Measurements from ENCODE around the gene VWA7.

Gene VWA7

GRCh38 chr6:31778999-31779885, 2.1 kb upstream of the VWA7 start:
- no peak for DNase-seq (ENCODE audit: low read depth)

- no peak for DNase-seq (ENCODE audit: low read depth)
Observed at GRCh38 chr6:31778193-31778592, 1.1 kb upstream of the VWA7 start.

DNA sequence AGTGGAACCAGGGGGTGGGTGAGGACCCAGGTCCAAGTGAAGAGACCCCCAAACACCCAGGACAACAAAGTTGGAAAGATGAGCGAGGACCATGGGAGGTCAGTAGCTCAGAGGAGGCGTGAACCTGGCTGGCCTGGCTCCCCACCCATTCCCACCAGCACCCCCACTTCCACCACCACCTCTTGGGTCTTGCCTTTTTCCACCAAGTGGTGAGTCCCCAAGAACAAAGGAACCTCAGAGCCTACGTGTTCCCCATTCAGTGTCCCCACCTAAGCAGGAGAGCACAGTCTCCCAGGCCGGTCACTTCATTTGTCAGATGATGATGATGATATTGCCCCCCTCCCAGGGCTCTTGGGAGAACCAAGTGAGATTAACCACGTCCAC, 531 bp upstream of the VWA7 start:
- DNase-seq (ENCODE audit: low read depth): no peak

DNA sequence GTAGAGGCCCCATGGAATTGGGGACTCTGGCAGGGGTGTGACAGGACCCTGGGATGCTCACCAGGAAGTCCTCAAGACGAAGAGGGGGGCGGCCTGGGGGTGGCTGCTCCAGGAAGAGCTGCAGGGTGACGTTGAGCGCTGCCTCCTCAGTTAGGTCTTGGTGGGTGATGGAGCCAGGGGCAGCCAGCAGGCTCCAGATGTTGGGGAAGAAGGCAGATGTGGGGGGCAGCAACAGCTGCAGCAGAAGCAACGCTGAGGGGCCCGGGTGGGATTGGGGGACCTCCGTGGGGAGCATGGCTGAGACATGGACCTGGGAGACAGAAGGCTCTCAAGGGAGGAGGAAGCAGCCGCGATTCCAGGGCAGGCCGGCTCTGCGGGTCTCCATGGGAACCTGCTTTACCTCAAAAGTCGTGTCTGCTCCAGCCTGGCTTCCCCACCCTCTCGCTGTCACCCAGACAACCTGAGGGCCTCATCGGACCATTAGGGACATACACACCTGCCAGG, 591 bp downstream of the VWA7 start:
- no peak for DNase-seq (ENCODE audit: low read depth)

DNA sequence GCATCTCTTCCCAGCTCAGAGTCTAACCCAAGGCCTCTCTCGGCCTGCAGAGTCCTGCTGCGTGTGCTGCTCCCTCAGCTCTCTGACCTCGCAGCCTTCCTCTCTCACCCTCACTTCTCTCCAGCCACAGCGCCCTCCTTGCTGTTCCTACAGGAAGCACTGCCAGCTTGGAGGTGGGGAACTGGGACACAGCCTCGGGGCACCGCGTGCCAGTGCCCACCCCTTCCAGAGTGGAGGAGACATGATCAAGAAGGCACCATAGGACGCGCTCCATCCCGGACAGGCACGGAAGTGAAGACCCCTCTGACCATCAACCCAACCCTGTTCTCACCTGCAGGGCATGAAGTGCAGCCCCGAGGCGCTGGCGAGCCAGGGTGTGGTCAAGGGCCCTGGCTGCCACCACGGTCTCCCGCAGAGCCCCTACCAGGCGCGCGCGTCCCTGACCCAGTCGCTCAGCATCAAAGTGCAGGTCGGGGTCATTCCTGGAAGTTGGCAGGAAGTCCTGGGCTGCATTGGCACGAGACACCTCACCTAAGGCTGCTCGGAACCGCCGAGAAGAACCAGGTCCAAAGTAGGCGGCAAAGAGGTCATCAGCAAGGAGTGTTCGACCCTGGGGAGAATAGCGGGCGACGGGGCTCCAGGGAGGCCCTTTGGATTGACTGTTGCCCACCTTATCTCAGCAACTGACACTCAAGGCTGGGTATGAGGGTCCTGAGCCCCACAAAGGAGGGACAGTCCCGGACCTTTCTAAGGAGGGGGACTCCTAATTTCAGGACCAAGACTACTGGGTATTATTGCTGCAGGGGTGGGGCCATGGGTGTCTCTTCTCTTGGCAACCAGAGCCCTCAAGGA, 1.3 kb downstream of the VWA7 start:
- DNase-seq (ENCODE audit: low read depth): no peak

DNA sequence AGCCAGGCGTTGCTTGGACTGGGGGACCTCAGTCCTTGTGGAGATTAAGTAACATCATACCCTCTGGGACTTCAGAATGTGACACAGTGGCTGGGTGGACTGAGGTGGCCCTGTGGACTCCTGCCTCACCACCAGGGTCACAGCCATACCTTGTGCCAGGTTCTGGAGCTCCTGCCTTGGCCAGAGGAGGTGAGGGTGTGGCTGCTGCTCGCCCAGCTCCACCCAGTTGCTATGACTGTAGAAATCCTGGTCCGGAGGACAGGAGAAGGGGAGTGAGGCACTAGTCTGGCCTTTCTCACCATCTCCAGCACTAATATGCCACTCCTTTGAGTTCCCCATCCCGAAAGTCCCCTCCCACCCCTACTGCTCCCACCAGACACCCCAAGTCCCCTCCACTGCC, 1.9 kb downstream of the VWA7 start:
- no peak for DNase-seq (ENCODE audit: low read depth)

DNA sequence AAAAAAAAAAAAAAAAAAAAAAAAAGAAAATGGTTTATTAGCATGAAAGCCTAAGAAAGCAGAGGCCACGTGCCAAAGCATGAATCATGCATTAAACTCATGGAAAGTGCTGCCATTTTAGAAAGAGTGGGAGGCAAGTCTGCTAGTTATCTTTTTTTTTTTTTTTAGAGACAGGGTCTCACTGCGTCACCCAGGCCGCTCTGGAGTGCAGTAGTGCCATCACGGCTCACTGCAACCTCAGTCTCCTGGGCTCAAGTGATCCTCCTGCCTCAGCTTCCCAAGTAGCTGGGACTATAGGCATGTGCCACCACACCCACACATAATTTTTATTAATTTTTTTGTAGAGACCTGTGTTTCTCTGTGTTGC, 5.2 kb downstream of the VWA7 start:
- DNase-seq (ENCODE audit: low read depth): no peak

DNA sequence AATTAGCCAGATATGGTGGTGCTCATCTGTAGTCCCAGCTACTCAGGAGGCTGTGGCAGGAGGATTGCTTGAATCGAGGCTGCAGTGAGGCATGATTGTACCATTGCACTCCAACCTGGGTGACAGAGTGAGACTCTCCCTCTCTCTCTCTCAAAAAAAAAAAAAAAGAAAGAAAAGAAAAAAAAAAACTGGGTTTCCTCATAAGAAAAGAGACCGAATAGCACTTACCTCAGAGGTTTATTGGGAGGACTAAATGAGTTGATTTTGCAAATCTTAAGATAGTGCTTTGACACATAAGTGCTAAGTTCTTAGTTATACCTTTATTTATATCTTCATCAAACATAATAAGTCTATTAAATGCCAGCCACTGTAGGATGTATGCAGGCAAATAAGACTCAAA, 6.3 kb downstream of the VWA7 start:
- DNase-seq (ENCODE audit: low read depth): no peak

DNA sequence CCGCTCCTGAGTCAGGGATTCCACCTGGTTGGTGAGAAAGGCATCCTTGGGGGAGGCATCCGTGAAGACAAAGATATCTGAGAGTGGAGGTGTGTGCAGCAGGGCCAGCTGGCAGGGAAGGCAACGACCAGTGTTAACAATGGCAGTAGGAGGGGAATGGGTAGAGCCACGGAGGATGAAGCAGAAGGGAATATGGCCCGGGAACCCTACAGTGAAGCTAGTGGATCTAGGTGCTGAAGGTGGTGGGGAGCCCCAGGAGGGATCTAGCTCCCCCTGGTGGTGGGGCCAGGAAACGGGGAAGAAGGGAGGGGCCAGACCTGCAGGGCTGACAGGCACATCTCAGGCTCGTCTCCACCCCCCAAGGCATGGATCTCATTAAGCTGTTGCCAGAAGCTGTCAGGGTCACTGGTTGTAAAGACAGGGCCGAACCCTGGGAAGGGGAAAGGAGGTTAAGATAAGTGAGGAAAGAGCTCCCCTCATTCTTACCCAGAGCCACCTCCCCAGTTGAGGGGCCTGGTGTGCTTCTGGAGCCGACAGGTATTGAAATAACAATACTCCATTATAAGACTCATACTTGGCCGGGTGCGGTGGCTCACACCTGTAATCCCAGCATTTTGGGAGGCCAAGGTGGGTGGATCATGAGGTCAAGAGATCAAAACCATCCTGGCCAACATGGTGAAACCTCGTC, 7.3 kb downstream of the VWA7 start:
- DNase-seq (ENCODE audit: low read depth): peak; percentile 63

- DNase-seq (ENCODE audit: low read depth): no peak
Observed at GRCh38 chr6:31768363-31769257, 8.5 kb downstream of the VWA7 start.

- DNase-seq (ENCODE audit: low read depth): no peak
Observed at GRCh38 chr6:31767096-31767645, 10.0 kb downstream of the VWA7 start.

GRCh38 chr6:31765910-31766794, 11.0 kb downstream of the VWA7 start:
- DNase-seq (ENCODE audit: low read depth): no peak

DNA sequence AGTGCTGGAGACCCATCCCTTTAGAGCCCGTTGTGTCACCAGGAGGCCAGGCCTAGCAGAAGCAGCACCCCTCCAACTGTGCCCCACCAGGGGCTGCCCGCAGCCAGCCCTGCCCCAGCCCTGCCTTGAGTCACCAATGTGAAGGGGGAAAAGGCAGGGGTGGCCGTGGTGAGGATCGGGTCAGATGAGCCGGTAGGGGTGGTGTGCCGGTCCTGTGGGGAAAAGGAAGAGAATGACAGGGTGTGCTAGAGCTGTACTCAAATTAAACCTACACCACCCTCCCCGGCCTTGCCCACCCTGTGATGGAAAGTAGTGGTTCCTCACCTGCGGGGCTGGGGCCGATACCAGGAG, 11.6 kb downstream of the VWA7 start:
- no peak for DNase-seq (ENCODE audit: low read depth)

DNA sequence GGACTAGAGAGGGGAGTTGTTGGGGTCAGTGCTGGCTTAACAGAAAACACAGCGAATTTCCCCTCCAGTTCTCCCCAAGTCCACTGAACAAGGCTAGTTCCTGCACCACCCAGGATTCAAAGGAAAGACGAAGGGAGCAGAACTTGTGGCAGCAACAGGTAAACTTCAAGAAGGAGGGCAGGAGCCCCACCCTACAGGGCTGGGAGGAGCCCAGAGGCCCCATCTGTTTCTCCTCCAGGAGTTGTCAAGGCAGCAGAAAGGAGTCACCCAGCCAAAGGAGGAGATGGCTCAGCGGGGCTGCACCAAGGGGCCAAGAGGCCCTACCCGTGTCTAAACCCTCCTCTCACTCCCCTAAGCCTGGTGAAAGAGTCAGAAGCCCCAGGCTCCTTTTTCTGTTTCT, 12.9 kb downstream of the VWA7 start:
- no peak for DNase-seq (ENCODE audit: low read depth)

GRCh38 chr6:31763619-31763940, 13.5 kb downstream of the VWA7 start:
- DNase-seq (ENCODE audit: low read depth): no peak

- DNase-seq (ENCODE audit: low read depth): no peak
Observed at GRCh38 chr6:31762878-31763618, 14.1 kb downstream of the VWA7 start.

GRCh38 chr6:31762356-31762755, 14.8 kb downstream of the VWA7 start, which contains the start of gene SAPCD1:
TSS of gene SAPCD1 (plus strand) at chr6:31762656. CDS start at chr6:31763055, 399 bp downstream.
- no peak for DNase-seq (ENCODE audit: low read depth)

DNA sequence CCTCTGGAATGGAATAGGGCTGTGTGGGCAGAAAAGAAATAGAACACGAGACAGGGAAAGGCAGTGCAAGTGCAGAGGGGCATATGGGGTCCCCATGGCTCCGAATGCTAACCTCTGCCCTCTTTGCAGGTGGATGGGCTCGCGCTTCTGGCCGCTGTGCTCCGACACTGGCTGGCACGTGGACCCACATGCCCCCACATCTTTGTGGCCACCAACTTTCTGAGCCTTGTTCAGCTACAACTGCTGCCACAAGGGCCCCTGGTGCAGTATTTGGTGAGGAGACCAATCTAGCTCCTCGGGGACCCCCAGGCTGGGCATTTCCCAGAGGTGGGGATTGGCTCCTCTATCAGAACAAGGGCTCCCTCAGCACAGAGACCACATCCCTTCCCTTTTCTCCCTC, 15.8 kb downstream of the VWA7 start:
- no peak for DNase-seq (ENCODE audit: low read depth)

DNA sequence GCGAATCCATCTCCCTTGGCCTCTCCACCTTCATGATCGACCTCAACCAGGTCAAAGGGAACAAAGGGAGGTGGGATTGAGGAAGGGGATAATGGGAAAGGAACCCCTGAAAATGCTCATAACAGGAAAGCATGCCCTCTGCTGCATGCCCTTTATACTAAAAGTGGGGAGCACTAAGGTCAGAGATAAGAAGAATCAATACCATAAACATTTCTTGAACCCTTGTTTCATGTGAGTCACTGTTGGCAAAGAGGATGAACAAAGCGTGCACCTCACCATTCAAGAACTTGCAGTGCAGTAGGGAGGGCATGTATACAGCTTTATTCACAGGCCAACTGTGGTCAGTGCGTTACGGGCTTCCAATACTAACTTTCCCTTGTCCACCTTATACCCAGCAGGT, 16.3 kb downstream of the VWA7 start:
- DNase-seq (ENCODE audit: low read depth): no peak

DNA sequence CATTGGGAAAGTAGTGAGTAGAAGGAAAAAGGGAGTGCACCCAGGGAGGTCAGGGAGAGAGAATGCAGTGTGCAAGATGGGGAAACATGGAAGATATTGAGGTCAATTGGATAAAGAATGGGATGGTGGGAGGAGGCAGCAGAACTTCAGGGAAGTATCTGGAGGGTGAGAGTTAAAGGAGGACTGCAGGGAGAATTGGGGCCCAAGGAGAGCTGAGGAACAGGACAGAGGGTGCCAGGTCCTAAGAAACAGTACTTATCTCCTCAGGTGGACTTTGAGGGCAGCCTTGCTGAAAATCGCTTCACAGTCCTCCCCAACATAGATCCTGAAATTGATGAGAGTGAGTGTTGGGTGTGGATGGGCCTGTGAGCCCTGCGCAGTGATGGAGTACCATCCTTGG, 18.8 kb downstream of the VWA7 start:
- DNase-seq (ENCODE audit: low read depth): no peak

All from activated T-helper 1 cell treated with Interleukin-2 at 50 U/mL for 16 hours (primary cell).